NCI-H2029 treated with DMSO at 0.1 percent for 48 hours (cell line): ENCODE results near the gene ATP1A2.

Experiments
- DNase-seq: peaks from one replicate; lab custom pipeline; 2025; lab: John Stamatoyannopoulos, UW

ATP1A2 gene

DNA sequence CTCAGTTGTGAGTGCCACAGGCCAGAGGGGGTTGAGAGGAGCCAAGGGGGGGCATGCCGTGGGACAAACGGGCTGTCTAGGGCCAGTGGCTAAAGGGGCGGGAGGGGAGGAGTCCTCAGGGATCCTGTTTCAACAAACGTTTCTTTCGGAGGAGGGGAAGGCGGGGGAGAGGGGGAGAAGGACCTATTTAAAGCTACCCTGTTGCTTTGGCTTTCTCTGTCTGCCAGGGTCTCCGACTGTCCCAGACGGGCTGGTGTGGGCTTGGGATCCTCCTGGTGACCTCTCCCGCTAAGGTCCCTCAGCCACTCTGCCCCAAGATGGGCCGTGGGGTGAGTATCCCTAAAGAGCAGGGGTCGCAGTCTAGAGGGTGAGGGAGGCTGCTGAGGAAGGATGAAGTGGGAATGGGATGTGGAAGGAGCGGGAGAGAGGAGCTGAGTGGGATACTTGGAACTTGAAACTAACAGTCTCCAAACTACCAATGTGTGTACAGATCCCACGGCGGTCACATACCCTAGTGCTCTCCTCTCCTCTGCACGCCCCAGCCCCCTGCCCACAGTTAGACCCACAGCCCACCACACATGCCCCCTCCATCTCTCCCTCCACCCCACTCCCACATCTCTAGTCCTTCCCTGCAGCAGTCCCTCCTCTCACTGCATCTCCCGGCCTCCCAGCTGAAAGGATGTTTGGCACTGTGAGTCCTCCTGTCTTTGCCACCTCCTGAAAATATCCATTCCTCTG lies at the start of gene ATP1A2:
Gene ATP1A2, plus strand, starts transcription at position 215 of the 738 bp plus-strand sequence. Its CDS starts 103 bp downstream, at position 318.
- no peak for DNase-seq

DNA sequence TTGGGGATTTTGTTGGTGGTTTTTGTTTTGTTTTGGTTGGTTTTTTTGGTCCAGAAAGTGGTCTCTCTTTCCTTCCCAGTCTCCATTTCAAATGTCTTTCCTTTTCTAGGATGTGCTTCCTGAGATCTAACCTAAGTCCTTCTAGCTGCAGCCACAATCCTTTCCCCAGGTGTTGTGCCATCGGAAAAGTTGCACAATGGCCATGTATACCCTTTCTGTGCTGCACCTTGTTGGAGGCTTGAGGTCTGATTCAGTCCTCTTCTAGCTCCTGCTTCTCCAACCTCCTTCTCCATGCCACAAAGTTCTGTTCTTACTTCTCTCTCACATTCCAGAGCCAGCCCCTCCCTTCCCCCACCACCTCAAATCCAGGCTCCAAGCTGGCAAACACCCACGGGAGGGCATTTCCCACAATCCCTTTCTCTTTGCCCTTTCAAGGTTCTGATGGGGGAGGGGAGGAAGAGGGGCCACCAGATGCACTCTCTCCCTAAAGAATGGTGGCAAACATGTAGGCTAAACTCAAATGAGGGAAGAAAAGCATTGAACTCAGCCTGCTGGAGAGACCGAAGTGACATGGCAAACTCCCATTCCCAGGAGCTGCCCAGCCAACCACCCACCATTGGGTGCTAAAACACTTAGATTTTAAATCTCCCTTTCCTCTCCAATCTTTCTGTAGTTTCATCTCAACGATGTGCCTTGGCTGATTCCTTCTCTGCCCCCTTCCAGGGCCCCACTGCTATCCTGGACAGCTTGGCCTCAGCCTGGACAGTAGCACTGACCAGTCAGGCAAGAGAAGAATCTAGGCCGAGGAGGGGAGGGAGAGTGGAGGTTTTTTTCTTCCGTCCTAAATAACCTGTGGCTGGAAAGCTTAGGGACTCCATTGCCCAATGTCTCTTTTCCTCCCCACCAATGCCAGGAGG lies 48.5 kb upstream of the ATP1A2 start:
- no peak for DNase-seq

- no peak for DNase-seq
Observed at GRCh38 chr1:160068225-160068624, 47.3 kb upstream of the ATP1A2 start.

DNA sequence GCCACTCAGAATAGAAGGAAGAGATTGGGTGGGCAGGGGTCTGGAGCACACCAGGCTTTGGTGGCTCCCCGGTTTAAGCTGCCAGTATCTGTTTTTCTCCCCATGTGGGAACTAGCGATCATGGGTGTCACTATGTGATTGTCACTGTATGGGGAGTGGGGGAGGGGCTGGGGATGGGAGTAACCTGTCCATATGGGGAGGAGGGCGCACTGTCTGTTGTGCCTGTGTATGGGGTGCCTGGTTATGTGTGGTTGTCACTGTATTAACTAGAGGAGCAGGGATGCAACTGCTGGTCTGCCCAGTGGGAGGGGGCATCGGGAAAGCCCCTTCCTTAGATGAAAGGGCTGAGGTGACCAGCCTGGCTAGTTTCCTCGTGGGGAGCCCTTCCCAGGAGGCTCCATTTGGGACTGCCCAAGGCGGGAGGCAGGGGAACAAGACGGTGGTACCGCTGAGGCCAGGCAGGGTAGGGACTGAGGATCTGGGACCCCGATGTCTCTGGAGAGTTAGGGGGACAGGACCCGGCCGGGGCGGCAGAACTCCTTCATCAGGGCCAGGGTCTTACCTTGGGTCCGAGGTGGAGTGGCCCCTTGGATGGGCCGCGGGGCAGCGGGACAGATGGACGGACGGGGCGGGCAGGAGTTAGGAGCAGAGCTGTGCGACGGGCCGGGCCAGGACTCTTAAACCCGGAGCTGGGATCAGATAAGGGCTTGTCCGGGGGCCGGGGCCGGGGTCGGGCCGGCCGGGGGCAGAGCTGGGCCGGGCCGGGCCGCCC lies 45.9 kb upstream of the ATP1A2 start, which contains the start of gene KCNJ10:
Gene KCNJ10, minus strand, starts transcription at position 701 of the 772 bp plus-strand sequence. CDS start 27,628 bp downstream, outside the sequence.
- no peak for DNase-seq

- DNase-seq = peak; percentile 23
Observed at GRCh38 chr1:160070243-160071163, 45.1 kb upstream of the ATP1A2 start.

DNA sequence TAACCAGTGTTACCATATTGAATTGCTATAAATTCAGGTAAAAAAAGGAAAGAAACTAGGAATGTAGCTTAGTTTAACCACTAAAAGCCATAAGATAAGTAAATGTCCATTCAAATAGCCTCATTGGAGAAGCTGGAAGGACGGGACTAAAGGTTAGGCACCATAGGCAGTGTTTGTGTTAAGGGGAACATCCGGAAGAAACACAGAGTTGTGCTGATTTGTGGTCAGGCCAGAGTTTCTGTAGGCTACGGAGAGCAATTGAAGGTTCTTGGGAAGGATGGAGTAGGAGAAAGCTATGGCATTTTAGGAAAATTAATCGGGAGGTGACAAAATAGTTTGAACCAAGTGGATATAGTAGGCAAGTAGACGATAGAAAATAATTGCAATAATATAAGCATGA lies 44.3 kb upstream of the ATP1A2 start:
- DNase-seq = no peak

DNA sequence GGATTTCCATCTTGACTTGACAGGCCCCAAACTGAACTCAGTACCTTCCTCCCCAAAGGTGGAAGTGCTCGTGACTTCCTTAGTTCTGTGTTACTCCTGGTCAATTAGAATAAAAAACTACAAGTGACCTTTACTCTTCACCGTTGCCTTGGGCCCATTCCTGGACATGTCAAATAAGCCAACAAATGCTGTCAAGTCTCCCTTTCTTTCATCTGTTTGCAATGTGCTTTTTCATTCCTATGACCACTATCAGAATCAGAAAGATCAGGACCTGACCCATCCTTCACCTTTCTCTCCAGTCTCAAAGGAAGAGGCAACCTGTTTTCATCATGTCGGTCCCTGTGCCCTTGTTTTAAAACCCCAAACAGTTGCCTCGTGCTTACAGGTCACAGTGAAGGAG lies 40.7 kb upstream of the ATP1A2 start:
- DNase-seq = no peak

GRCh38 chr1:160075836-160076235 lies 39.7 kb upstream of the ATP1A2 start:
- DNase-seq = no peak

- no peak for DNase-seq
Observed at GRCh38 chr1:160076295-160076694, 39.3 kb upstream of the ATP1A2 start.

DNA sequence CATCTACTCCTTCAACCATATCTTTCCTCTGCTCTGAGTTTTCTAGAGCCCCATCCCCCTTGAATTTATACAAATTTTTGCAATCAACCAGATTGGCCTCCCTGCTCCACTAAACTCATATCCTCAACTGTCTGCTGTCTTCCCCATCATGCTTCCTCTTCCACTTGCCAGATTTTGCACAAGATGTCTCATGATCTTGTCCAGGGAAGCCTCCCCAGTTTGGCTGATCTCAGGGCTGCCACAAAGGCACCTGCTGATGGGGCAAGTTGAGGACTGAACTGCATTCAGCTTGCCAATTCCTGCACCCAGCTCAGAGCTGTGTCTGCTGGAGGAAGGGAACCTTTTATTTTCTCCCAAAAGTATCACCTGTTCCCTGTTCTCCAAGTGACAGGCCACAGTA lies 38.1 kb upstream of the ATP1A2 start:
- no peak for DNase-seq

GRCh38 chr1:160078512-160079195 lies 36.9 kb upstream of the ATP1A2 start:
- no peak for DNase-seq

DNA sequence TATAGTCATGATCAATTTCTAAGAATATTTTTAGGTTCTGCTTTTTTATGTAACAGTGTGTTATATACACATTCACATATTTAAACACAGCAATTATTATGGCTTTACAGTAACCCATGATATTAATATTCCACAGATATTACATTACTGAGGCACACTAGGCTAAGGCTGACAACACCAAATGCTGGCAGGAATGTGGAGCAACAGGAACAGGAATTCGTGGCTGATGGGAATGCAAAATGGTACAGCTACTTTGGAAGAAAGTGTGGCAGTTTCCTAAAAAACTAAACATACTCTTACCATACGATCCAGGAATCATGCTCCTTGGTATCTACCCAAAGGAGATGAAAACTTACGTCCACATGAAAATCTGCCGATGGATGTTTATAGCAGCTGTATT lies 36.1 kb upstream of the ATP1A2 start:
- no peak for DNase-seq

- DNase-seq = no peak
Observed at GRCh38 chr1:160080381-160081100, 35.0 kb upstream of the ATP1A2 start.

- DNase-seq = no peak
Observed at GRCh38 chr1:160081261-160081936, 34.2 kb upstream of the ATP1A2 start, which contains the start of gene KCNJ9. Gene KCNJ9, plus strand, starts transcription at chr1:160081538. Its CDS starts 2,493 bp downstream, at chr1:160084031.

GRCh38 chr1:160082487-160082886 lies 33.1 kb upstream of the ATP1A2 start:
- no peak for DNase-seq

GRCh38 chr1:160082926-160083325 lies 32.6 kb upstream of the ATP1A2 start:
- DNase-seq = no peak

- DNase-seq = peak; percentile 45
Observed at GRCh38 chr1:160083968-160084770, 31.4 kb upstream of the ATP1A2 start.

DNA sequence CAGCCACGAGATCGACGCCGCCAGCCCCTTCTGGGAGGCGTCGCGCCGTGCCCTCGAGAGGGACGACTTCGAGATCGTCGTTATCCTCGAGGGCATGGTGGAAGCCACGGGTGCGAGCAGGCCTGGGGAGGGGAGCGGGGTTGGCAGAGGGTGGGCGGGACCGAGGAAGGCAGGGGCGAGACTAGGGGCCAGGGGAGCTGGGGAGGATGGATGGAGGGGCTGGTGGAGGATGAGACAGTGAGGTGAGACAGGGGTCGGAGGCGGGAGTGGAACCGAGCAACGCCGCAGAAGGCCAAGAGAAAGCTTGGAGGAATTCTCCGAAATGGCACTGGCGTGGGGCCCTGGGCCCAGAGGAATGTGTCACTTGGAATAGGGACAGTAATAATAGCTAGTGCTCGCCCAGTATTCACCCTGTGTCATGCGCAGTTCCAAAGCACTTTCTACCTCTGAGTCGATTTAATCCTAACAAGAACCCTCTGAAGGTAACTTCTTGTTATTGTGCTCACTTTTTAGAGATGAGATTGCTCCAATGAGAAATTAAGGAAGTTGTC lies 30.7 kb upstream of the ATP1A2 start:
- DNase-seq = no peak
